Glomerular visceral epithelial cell (primary cell): ENCODE measurements around the gene ADGRG7.

Source experiments
- DNase-seq: peaks from one replicate; pipeline ENCODE4 v3.0.0-alpha.2; 2016; ENCODE audit errors: extremely low spot score

ADGRG7 gene

GRCh38 chr3:100702082-100702979 is 92.9 kb downstream of the ADGRG7 start:
- no peak for DNase-seq

GRCh38 chr3:100702980-100703345 is 93.6 kb downstream of the ADGRG7 start:
- DNase-seq: no peak

- no peak for DNase-seq
Measured at GRCh38 chr3:100703865-100704264, 94.5 kb downstream of the ADGRG7 start.

GRCh38 chr3:100706365-100706764 is 97.0 kb downstream of the ADGRG7 start:
- DNase-seq: no peak

GRCh38 chr3:100708644-100708988 is 99.2 kb downstream of the ADGRG7 start:
- no peak for DNase-seq

- DNase-seq: peak; percentile 99
Measured at GRCh38 chr3:100708989-100709841, 99.8 kb downstream of the ADGRG7 start, which contains the start of gene TFG. TSS of gene TFG (plus strand) at chr3:100709494. CDS start at chr3:100713686, 4,192 bp downstream.

GRCh38 chr3:100709842-100710260 is 100.5 kb downstream of the ADGRG7 start:
- peak; percentile 33 for DNase-seq

GRCh38 chr3:100710261-100710968 is 101.0 kb downstream of the ADGRG7 start:
- peak; percentile 70 for DNase-seq

GRCh38 chr3:100715176-100715575 is 105.8 kb downstream of the ADGRG7 start:
- DNase-seq: no peak

GRCh38 chr3:100717063-100717462 is 107.7 kb downstream of the ADGRG7 start:
- no peak for DNase-seq

- no peak for DNase-seq
Measured at GRCh38 chr3:100717637-100718487, 108.5 kb downstream of the ADGRG7 start.

- no peak for DNase-seq
Measured at GRCh38 chr3:100719136-100719535, 109.7 kb downstream of the ADGRG7 start.

GRCh38 chr3:100720426-100720825 is 111.0 kb downstream of the ADGRG7 start:
- DNase-seq: no peak

GRCh38 chr3:100725935-100726513 is 116.6 kb downstream of the ADGRG7 start:
- DNase-seq: no peak

- no peak for DNase-seq
Measured at GRCh38 chr3:100726706-100727105, 117.3 kb downstream of the ADGRG7 start.

- DNase-seq: no peak
Measured at GRCh38 chr3:100730524-100730923, 121.1 kb downstream of the ADGRG7 start.

GRCh38 chr3:100732435-100732834 is 123.0 kb downstream of the ADGRG7 start:
- no peak for DNase-seq

GRCh38 chr3:100737334-100737733 is 127.9 kb downstream of the ADGRG7 start:
- no peak for DNase-seq

- DNase-seq: no peak
Measured at GRCh38 chr3:100740207-100740606, 130.8 kb downstream of the ADGRG7 start.

- no peak for DNase-seq
Measured at GRCh38 chr3:100743535-100743934, 134.1 kb downstream of the ADGRG7 start.

- DNase-seq: no peak
Measured at GRCh38 chr3:100744671-100745070, 135.3 kb downstream of the ADGRG7 start.
